ENCODE results near the gene INTS6. TPM values are rescaled to one million over a fixed set of nuclear protein-coding genes. Genes with fewer than 3 reads are reported as not detected.

Gene INTS6
- total RNA-seq, 1 experiment from 2014 or later: 78.5 TPM

DNA sequence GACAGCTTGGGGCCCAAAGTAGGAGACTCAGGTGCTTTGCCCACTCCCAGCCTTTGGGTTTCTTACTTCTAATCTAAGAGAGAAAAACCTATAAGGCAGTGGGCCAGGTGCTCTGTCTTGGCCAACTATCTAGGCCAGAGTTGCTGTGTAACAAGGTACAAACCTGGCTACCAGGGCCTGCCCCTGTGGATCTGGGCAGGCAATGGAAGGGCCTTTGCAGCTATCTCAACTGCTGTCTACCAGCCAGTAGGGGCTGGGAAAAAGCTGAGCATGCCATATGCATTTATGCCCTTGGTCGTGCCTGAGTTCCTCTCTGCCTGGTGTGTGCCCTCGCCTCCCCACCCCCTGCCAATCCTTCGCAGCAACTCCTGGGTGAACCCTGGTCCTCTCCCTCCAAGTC is 130.0 kb downstream of the INTS6 start:
- Mint-ChIP-seq H3K4me3 (ENCODE audit: unreplicated experiment) (no peak overlapping the region), H3K9me3 (ENCODE audit: unreplicated experiment) (no peaks in the 10 kb centered on the region), H3K27ac (ENCODE audit: low read depth, unreplicated experiment) (no peak overlapping the region), H3K4me1 (ENCODE audit: insufficient read depth, unreplicated experiment) (no peaks in the 10 kb centered on the region), H3K27me3 (ENCODE audit: insufficient read depth, unreplicated experiment) (no peaks in the 10 kb centered on the region), H3K36me3 (ENCODE audit: insufficient read depth, unreplicated experiment) (no peaks in the 10 kb centered on the region)
- DNase-seq (ENCODE audit: unreplicated experiment): no peak
- CTCF ChIA-PET: interaction anchor here (3.2 kb wide), 1 partner anchor 36 kb away, joined by 12 read pairs; no protein-coding TSS in a partner anchor
- BruUV-seq (replicated peaks): no TSS peak
- POLR2A ChIA-PET: no interaction called here
- TF ChIP-seq, protein P1, sequence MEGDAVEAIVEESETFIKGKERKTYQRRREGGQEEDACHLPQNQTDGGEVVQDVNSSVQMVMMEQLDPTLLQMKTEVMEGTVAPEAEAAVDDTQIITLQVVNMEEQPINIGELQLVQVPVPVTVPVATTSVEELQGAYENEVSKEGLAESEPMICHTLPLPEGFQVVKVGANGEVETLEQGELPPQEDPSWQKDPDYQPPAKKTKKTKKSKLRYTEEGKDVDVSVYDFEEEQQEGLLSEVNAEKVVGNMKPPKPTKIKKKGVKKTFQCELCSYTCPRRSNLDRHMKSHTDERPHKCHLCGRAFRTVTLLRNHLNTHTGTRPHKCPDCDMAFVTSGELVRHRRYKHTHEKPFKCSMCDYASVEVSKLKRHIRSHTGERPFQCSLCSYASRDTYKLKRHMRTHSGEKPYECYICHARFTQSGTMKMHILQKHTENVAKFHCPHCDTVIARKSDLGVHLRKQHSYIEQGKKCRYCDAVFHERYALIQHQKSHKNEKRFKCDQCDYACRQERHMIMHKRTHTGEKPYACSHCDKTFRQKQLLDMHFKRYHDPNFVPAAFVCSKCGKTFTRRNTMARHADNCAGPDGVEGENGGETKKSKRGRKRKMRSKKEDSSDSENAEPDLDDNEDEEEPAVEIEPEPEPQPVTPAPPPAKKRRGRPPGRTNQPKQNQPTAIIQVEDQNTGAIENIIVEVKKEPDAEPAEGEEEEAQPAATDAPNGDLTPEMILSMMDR (IDR thresholded peaks at IDR 0.05; ENCODE audit: unreplicated experiment): no peak
- intact Hi-C loops (cut with micrococcal nuclease): no loop called here

- POLR2A ChIA-PET: interaction anchor here (0.6 to 0.7 kb wide), 2 partner anchors 36 to 179 kb away, joined by 3 read pairs; no protein-coding TSS in a partner anchor
- H3K36me3 Mint-ChIP-seq (ENCODE audit: insufficient read depth, unreplicated experiment): no peaks in the 10 kb centered on the region
- no peaks in the 10 kb centered on the region for H3K27me3 Mint-ChIP-seq (ENCODE audit: insufficient read depth, unreplicated experiment)
- DNase-seq (ENCODE audit: unreplicated experiment): no peak
- H3K4me3 Mint-ChIP-seq (ENCODE audit: unreplicated experiment): no peak overlapping the region
- intact Hi-C loops (cut with micrococcal nuclease): no loop called here
- no peak overlapping the region for H3K27ac Mint-ChIP-seq (ENCODE audit: low read depth, unreplicated experiment)
- no peaks in the 10 kb centered on the region for H3K4me1 Mint-ChIP-seq (ENCODE audit: insufficient read depth, unreplicated experiment)
- no peaks in the 10 kb centered on the region for H3K9me3 Mint-ChIP-seq (ENCODE audit: unreplicated experiment)
- no TSS peak for BruUV-seq (replicated peaks)
- CTCF ChIA-PET: interaction anchor here (3.2 kb wide), 1 partner anchor 35 kb away, joined by 12 read pairs; no protein-coding TSS in a partner anchor
- TF ChIP-seq, protein P1 (IDR thresholded peaks at IDR 0.05; ENCODE audit: unreplicated experiment): no peak
These were observed 131.0 kb downstream of the INTS6 start for GRCh38 chr13:51321836-51322235.

DNA sequence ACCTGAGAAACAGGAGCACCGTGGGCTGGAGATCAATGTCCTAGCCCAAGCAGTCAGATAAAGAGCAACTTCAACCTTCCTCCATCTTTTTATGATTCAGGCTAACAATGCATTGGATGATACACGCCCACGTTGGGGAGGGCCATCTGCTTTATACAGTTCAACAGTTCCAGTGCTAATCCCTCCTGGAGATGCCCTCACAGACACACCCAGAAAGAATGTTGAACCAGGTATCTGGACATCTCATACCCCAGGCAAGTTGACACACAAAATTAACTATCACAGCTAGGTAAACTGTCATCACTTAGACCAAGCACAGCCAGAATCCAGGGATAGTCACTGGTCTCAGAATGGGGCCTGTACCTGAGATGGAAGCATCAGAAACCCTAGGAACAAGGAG is 134.0 kb downstream of the INTS6 start:
- BruUV-seq (replicated peaks): no TSS peak
- Mint-ChIP-seq H3K27me3 (ENCODE audit: insufficient read depth, unreplicated experiment) (no peaks in the 10 kb centered on the region), H3K9me3 (ENCODE audit: unreplicated experiment) (no peaks in the 10 kb centered on the region), H3K36me3 (ENCODE audit: insufficient read depth, unreplicated experiment) (no peaks in the 10 kb centered on the region), H3K4me1 (ENCODE audit: insufficient read depth, unreplicated experiment) (no peaks in the 10 kb centered on the region), H3K27ac (ENCODE audit: low read depth, unreplicated experiment) (no peak overlapping the region), H3K4me3 (ENCODE audit: unreplicated experiment) (no peak overlapping the region)
- TF ChIP-seq, protein P1 (IDR thresholded peaks at IDR 0.05; ENCODE audit: unreplicated experiment): no peak
- intact Hi-C loops (cut with micrococcal nuclease): no loop called here
- CTCF ChIA-PET: interaction anchor here (2.1 kb wide), 1 partner anchor 32 kb away, joined by 6 read pairs; no protein-coding TSS in a partner anchor
- POLR2A ChIA-PET: no interaction called here
- DNase-seq (ENCODE audit: unreplicated experiment): no peak

- H3K27ac Mint-ChIP-seq (ENCODE audit: low read depth, unreplicated experiment): no peak overlapping the region
- POLR2A ChIA-PET: no interaction called here
- H3K27me3 Mint-ChIP-seq (ENCODE audit: insufficient read depth, unreplicated experiment): no peaks in the 10 kb centered on the region
- H3K4me1 Mint-ChIP-seq (ENCODE audit: insufficient read depth, unreplicated experiment): no peaks in the 10 kb centered on the region
- no TSS peak for BruUV-seq (replicated peaks)
- intact Hi-C loops (cut with micrococcal nuclease): no loop called here
- CTCF ChIA-PET: interaction anchor here (0.6 to 2.1 kb wide), 2 partner anchors 31 to 124 kb away, joined by 3 to 6 read pairs; no protein-coding TSS in a partner anchor
- no peak for DNase-seq (ENCODE audit: unreplicated experiment)
- H3K36me3 Mint-ChIP-seq (ENCODE audit: insufficient read depth, unreplicated experiment): no peaks in the 10 kb centered on the region
- no peak overlapping the region for H3K4me3 Mint-ChIP-seq (ENCODE audit: unreplicated experiment)
- H3K9me3 Mint-ChIP-seq (ENCODE audit: unreplicated experiment): no peaks in the 10 kb centered on the region
- TF ChIP-seq, protein P1 (IDR thresholded peaks at IDR 0.05; ENCODE audit: unreplicated experiment): no peak
These were observed 134.8 kb downstream of the INTS6 start for GRCh38 chr13:51318015-51318414.
